ENCODE data around the gene TCF7L1.
"Not testable (repeated sequence)": the region's sequence is repeated elsewhere in the genome, so short reads cannot be mapped to it uniquely, and the experiment has no call there.

Gene TCF7L1

GRCh38 chr2:85145116-85145820 lies 12.1 kb downstream of the TCF7L1 start:
- Histone ChIP-seq H3K27ac (ENCODE audit: poor library complexity, severe bottlenecking) (peak overlapping the region; percentile 12), H3K4me1 (ENCODE audit: insufficient read depth, poor library complexity, severe bottlenecking) (no peaks in the 10 kb centered on the region), H3K27me3 (ENCODE audit: insufficient read depth, poor library complexity, severe bottlenecking) (no peaks in the 10 kb centered on the region), H3K9me3 (ENCODE audit: severe bottlenecking) (no peaks in the 10 kb centered on the region), H3K4me3 (ENCODE audit: severe bottlenecking) (no peak overlapping the region), H3K36me3 (ENCODE audit: low read depth) (peaks cover 30% of the 10 kb centered on the region)
- TF ChIP-seq CTCF (IDR thresholded peaks at IDR 0.05; ENCODE audit: poor library complexity, severe bottlenecking): no peak
- ATAC-seq (ENCODE audit: low read depth) (peak; percentile 23; the same call in 2 of the 3 replicates), DNase-seq (ENCODE audit: low spot score) (no peak)

GRCh38 chr2:85148190-85148589 lies 15.0 kb downstream of the TCF7L1 start:
- H3K36me3 ChIP-seq (ENCODE audit: low read depth): peaks cover 19% of the 10 kb centered on the region
- H3K4me3 ChIP-seq (ENCODE audit: severe bottlenecking): no peak overlapping the region
- no peak overlapping the region for H3K27ac ChIP-seq (ENCODE audit: poor library complexity, severe bottlenecking)
- peaks cover 4% of the 10 kb centered on the region for H3K4me1 ChIP-seq (ENCODE audit: insufficient read depth, poor library complexity, severe bottlenecking)
- DNase-seq (ENCODE audit: low spot score) (no peak), ATAC-seq (ENCODE audit: low read depth) (no peak)
- no peaks in the 10 kb centered on the region for H3K9me3 ChIP-seq (ENCODE audit: severe bottlenecking)
- no peak for TF ChIP-seq CTCF (IDR thresholded peaks at IDR 0.05; ENCODE audit: poor library complexity, severe bottlenecking)
- no peaks in the 10 kb centered on the region for H3K27me3 ChIP-seq (ENCODE audit: insufficient read depth, poor library complexity, severe bottlenecking)

GRCh38 chr2:85151026-85151425 lies 17.8 kb downstream of the TCF7L1 start:
- Histone ChIP-seq H3K4me3 (ENCODE audit: severe bottlenecking) (no peak overlapping the region), H3K9me3 (ENCODE audit: severe bottlenecking) (no peaks in the 10 kb centered on the region), H3K27me3 (ENCODE audit: insufficient read depth, poor library complexity, severe bottlenecking) (no peaks in the 10 kb centered on the region), H3K36me3 (ENCODE audit: low read depth) (peaks cover 22% of the 10 kb centered on the region), H3K4me1 (ENCODE audit: insufficient read depth, poor library complexity, severe bottlenecking) (peaks cover 4% of the 10 kb centered on the region), H3K27ac (ENCODE audit: poor library complexity, severe bottlenecking) (no peak overlapping the region)
- no peak for ATAC-seq (ENCODE audit: low read depth)
- TF ChIP-seq CTCF (IDR thresholded peaks at IDR 0.05; ENCODE audit: poor library complexity, severe bottlenecking): no peak
- DNase-seq (ENCODE audit: low spot score): no peak

DNA sequence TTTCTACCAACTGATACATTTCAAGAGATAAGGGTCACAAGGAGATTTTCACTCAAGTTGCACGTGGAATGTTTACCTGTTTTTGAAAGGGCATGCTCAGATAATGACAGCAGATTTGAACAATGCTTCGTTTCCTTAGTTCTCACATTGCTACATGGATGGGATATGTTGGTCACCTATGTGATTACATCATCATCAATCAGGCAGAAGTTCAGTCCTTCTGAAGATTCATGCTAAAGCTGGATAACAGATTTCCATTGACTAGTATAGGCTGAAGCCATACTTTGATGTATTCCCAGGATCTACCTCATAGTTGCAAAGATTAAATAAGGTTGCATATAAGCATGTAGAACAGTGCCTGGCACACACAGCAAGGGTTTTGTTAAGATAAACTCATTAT lies 19.7 kb downstream of the TCF7L1 start:
- ATAC-seq (ENCODE audit: low read depth): no peak
- no peak for TF ChIP-seq CTCF (IDR thresholded peaks at IDR 0.05; ENCODE audit: poor library complexity, severe bottlenecking)
- H3K4me3 ChIP-seq (ENCODE audit: severe bottlenecking): no peak overlapping the region
- H3K27me3 ChIP-seq (ENCODE audit: insufficient read depth, poor library complexity, severe bottlenecking): no peaks in the 10 kb centered on the region
- no peak overlapping the region for H3K27ac ChIP-seq (ENCODE audit: poor library complexity, severe bottlenecking)
- H3K9me3 ChIP-seq (ENCODE audit: severe bottlenecking): no peaks in the 10 kb centered on the region
- DNase-seq (ENCODE audit: low spot score): no peak
- peaks cover 22% of the 10 kb centered on the region for H3K36me3 ChIP-seq (ENCODE audit: low read depth)
- H3K4me1 ChIP-seq (ENCODE audit: insufficient read depth, poor library complexity, severe bottlenecking): peaks cover 4% of the 10 kb centered on the region

DNA sequence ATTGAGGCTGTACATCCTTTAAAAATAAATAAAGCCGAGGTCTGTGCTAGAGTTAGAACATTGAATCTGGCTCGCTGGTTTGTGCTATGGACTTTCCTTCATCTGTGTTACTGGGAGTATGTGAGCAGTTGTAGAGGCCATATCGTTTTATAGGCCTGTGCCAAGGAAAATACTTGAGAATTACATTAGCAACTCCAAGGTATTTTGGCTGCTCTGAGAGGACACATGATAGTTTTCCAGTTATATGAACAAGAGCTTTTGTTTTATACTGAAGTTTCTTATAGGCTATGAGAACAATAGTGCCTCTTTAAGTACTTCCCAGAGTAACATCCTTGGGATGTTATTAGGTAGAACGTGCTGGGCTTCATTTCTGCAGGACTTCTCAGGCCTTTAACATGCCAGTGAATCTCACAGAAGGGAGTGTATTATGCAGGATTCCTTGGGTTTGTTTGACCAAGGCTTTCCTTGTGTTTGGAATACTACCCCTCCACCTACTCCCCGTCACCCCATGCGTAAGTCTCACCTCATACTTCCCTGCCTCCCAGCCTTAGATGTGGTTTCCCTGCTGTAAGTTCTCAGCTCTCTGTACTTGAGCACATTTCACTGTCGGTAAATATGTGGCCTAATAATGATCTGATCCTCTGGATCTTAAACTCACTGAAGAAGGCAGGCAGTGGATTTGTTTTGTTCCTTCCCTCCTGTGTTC lies 21.0 kb downstream of the TCF7L1 start:
- ATAC-seq (ENCODE audit: low read depth) (no peak), DNase-seq (ENCODE audit: low spot score) (no peak)
- no peaks in the 10 kb centered on the region for H3K9me3 ChIP-seq (ENCODE audit: severe bottlenecking)
- TF ChIP-seq CTCF (IDR thresholded peaks at IDR 0.05; ENCODE audit: poor library complexity, severe bottlenecking): no peak
- no peak overlapping the region for H3K27ac ChIP-seq (ENCODE audit: poor library complexity, severe bottlenecking)
- H3K4me3 ChIP-seq (ENCODE audit: severe bottlenecking): no peak overlapping the region
- peaks cover 4% of the 10 kb centered on the region for H3K4me1 ChIP-seq (ENCODE audit: insufficient read depth, poor library complexity, severe bottlenecking)
- no peaks in the 10 kb centered on the region for H3K27me3 ChIP-seq (ENCODE audit: insufficient read depth, poor library complexity, severe bottlenecking)
- H3K36me3 ChIP-seq (ENCODE audit: low read depth): peaks cover 18% of the 10 kb centered on the region

GRCh38 chr2:85155082-85155481 lies 21.9 kb downstream of the TCF7L1 start:
- H3K27me3 ChIP-seq (ENCODE audit: insufficient read depth, poor library complexity, severe bottlenecking); DNase-seq (ENCODE audit: low spot score); ATAC-seq (ENCODE audit: low read depth); H3K4me3 ChIP-seq (ENCODE audit: severe bottlenecking); H3K4me1 ChIP-seq (ENCODE audit: insufficient read depth, poor library complexity, severe bottlenecking); H3K27ac ChIP-seq (ENCODE audit: poor library complexity, severe bottlenecking); H3K9me3 ChIP-seq (ENCODE audit: severe bottlenecking): not testable (repeated sequence)
- H3K36me3 ChIP-seq (ENCODE audit: low read depth): peaks cover 14% of the 10 kb centered on the region; the same call in 1 of the 2 replicates
